ENCODE data around the gene SLC51A. TPM values are rescaled to one million over a fixed set of nuclear protein-coding genes. Genes with fewer than 3 reads are reported as not detected.

Gene SLC51A
- total and polyA plus RNA-seq, 9 of the 15 experiments (the other 6 are each of a cell fraction or from before 2014, with no cell fraction given), result 0.35 to 0.38 TPM; not detected in 7

DNA sequence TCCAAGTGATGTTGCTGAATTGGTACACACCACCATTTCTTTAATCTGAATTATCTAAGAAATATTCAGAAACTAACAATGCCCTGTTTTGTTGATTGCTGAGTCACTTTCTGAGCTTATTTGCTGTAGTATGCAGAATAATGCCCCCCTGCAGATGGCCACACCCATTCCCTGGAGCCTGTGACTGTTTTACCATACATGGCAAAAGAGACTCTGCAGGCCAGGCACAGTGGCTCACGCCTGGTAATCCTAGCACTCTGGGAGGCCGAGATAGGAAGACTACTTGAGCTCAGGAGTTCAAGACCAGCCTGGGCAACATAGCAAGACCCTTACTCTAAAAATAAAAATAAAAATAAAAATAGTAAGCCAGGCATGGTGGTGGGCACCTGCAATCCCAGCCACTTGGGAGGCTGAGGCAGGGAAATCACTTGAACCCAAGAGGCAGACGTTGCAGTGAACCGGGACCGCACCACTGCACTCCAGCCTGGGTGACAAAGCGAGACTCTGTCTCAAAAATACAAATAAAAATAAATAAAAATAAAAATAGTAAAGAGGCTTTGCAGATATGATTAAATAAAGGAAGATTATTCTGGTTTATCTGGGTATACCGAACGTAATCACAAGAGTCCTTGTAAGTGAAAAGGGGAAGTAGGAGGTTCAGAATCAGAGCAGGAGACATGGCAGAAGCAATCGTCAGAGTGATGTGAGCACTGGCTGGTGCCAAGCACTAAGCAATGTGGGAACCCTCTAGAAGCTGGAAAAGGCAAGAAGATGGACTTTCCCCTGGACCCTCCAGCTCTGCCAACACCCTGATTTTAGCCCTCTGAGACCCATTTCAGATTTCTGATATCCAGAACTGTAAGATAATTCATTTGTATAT is 52.2 kb downstream of the SLC51A start (continued):
- TF ChIP-seq ZNF184 (CRISPR knock-in tag; IDR thresholded peaks at IDR 0.05) (no peak), CCAR2 (IDR thresholded peaks at IDR 0.05; ENCODE audit: low read depth, low read length) (no peak), ZNF79 (CRISPR knock-in tag; IDR thresholded peaks at IDR 0.05; ENCODE audit: low read depth) (no peak), ESRRA (IDR thresholded peaks at IDR 0.05; ENCODE audit: borderline replicate concordance, low read depth) (no peak), NFE2L1 (tag; IDR thresholded peaks at IDR 0.05; ENCODE audit: borderline replicate concordance, low read depth) (peak; percentile 48; the same call in 1 of the 2 replicates), ZNF274 (IDR thresholded peaks at IDR 0.05; ENCODE audit: borderline replicate concordance, low read depth, low read length) (no peak), MAFG (tag; conservative IDR thresholded peaks at IDR 0.05) (peak; percentile 94), DPF2 (IDR thresholded peaks at IDR 0.05) (peak; percentile 18; the same call in 1 of the 2 replicates), NFYB (IDR thresholded peaks at IDR 0.05; ENCODE audit: extremely low read depth, insufficient read length) (no peak), TCF7 (IDR thresholded peaks at IDR 0.05; ENCODE audit: borderline replicate concordance) (no peak), FOXJ2 (tag; IDR thresholded peaks at IDR 0.05) (0 out of 2 replicates have a peak, but pooled peaks have one; percentile 35), ZNF318 (IDR thresholded peaks at IDR 0.05; ENCODE audit: borderline replicate concordance in 1 of 2, low read depth in 1 of 2) (no peak), TAF7 (tag; IDR thresholded peaks at IDR 0.05) (no peak), SMAD3 (CRISPR knock-in tag; conservative IDR thresholded peaks at IDR 0.05) (no peak), ADNP (tag; IDR thresholded peaks at IDR 0.05) (0 out of 2 replicates have a peak, but pooled peaks have one; percentile 44)
- TF ChIP-seq, protein P1, sequence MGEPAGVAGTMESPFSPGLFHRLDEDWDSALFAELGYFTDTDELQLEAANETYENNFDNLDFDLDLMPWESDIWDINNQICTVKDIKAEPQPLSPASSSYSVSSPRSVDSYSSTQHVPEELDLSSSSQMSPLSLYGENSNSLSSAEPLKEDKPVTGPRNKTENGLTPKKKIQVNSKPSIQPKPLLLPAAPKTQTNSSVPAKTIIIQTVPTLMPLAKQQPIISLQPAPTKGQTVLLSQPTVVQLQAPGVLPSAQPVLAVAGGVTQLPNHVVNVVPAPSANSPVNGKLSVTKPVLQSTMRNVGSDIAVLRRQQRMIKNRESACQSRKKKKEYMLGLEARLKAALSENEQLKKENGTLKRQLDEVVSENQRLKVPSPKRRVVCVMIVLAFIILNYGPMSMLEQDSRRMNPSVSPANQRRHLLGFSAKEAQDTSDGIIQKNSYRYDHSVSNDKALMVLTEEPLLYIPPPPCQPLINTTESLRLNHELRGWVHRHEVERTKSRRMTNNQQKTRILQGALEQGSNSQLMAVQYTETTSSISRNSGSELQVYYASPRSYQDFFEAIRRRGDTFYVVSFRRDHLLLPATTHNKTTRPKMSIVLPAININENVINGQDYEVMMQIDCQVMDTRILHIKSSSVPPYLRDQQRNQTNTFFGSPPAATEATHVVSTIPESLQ (CRISPR knock-in tag; IDR thresholded peaks at IDR 0.05), result no peak

Data from K562 (cell line).